ENCODE data around the gene NKD1.

- TF ChIP-seq SP1 (IDR thresholded peaks at IDR 0.05) (no peak), BHLHE40 (IDR thresholded peaks at IDR 0.05; ENCODE audit: borderline replicate concordance) (no peak), TARDBP (IDR thresholded peaks at IDR 0.05) (no peak), PKNOX1 (IDR thresholded peaks at IDR 0.05) (no peak), CTBP1 (IDR thresholded peaks at IDR 0.05; ENCODE audit: borderline replicate concordance) (no peak), FOXA1 (IDR thresholded peaks at IDR 0.05) (no peak), ELF4 (IDR thresholded peaks at IDR 0.05) (no peak), L3MBTL2 (conservative IDR thresholded peaks at IDR 0.05) (no peak), ARNT (IDR thresholded peaks at IDR 0.05) (no peak), FOXK2 (IDR thresholded peaks at IDR 0.05) (no peak), SUZ12 (IDR thresholded peaks at IDR 0.05) (no peak), NFRKB (IDR thresholded peaks at IDR 0.05) (no peak), FOXM1 (IDR thresholded peaks at IDR 0.05; ENCODE audit: borderline replicate concordance) (no peak)
These were observed 47.9 kb upstream of the NKD1 start for GRCh38 chr16:50500171-50500874.
